ENCODE results near the gene UGT2A1.

UGT2A1 gene

DNA sequence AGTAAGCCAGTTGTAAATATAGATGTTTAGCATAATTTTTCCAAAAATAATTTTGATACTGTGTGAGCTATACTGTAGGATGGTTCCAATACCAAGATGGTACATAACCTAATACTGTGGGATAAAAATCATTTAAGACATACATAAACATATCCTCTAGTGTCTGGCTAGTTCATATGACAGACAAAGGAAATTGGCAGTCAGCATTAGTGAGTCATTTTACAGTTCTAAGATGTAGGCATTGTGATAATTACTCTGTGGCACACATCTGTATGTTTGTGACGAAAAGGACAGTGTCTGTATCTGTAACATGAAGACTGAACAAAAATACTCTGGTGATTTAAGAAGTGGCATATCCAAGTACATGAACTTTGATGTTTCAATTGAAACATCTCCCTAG lies 63.2 kb downstream of the UGT2A1 start:
- no peak for DNase-seq (ENCODE audit: low read depth)

DNA sequence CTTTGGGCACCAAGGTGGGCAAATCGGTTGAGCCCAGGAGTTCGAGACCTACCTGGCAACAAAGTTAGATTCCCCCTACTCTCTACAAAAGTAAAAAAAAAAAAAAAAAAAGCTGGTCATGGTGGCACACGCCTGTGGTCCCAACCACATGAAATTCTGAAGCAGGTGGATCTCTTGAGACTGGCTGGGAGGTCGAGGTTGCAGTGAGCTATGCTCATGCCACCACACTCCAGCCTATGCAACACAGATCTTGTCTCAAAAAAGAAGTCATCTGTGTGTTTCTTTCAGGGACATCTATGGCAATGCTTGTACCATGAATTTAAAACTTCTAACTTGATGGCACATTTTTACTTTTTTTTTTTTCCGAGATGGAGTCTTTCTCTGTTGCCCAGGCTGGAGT lies 68.9 kb downstream of the UGT2A1 start:
- DNase-seq (ENCODE audit: low read depth), result no peak

- DNase-seq (ENCODE audit: low read depth), result no peak
Measured at GRCh38 chr4:69583543-69583942, 69.5 kb downstream of the UGT2A1 start.

GRCh38 chr4:69577245-69577644 lies 75.8 kb downstream of the UGT2A1 start:
- DNase-seq (ENCODE audit: low read depth), result no peak

DNA sequence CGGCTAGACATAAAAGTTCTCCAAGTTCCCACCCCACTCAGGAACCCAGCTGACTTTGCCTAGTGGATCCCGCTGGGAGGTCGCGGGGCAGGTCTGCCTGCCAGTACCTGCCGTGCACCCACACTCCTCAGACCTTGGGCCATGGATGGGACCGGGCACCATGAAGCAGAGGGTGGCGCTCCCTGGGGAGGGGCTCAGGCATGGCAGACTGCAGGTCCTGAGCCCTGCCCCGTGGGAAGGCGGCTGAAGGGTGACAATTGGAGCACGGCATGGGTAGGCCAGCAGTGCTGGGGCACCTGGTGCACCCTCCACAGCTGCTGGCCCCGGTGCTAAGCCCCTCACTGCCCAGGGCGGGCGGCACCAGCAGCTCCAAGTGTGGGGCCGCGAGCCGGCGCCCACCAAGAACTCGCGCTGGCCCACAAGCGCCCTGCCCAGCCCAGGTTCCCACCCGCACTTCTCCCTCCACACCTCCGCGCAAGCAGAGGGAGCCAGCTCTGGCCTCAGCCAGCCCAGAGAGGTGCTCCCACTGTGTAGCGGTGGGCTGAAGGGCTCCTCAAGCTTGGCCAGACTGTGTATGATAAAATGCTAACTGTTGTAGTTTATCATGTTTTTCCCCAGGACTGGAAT lies 76.7 kb downstream of the UGT2A1 start:
- no peak for DNase-seq (ENCODE audit: low read depth)

- DNase-seq (ENCODE audit: low read depth), result no peak
Measured at GRCh38 chr4:69568787-69569186, 84.3 kb downstream of the UGT2A1 start.

- no peak for DNase-seq (ENCODE audit: low read depth)
Measured at GRCh38 chr4:69563424-69563823, 89.6 kb downstream of the UGT2A1 start.

- no peak for DNase-seq (ENCODE audit: low read depth)
Measured at GRCh38 chr4:69549651-69550050, 103.4 kb downstream of the UGT2A1 start.

GRCh38 chr4:69546134-69546765 lies 106.8 kb downstream of the UGT2A1 start:
- DNase-seq (ENCODE audit: low read depth), result no peak
